HUDEP-2 (cell line): Measurements from ENCODE around the gene ACTMAP.
"Not testable (repeated sequence)": the region's sequence is repeated elsewhere in the genome, so short reads cannot be mapped to it uniquely, and the experiment has no call there.

Experiments
- DNase-seq, 76 experiments: peaks; one replicate each; lab custom pipeline; 2025; ENCODE audit not compliant: unreplicated experiment in 76 of 76; lab: John Stamatoyannopoulos, UW

The ACTMAP gene

GRCh38 chr19:40750058-40750873, at the start of gene ACTMAP:
Gene ACTMAP (minus strand): TSS chr19:40750477. CDS start chr19:40749803, 674 bp downstream.
- DNase-seq, result peak; percentile 88 to 100 (median 100)

GRCh38 chr19:40799558-40800338, 49.5 kb upstream of the ACTMAP start:
- DNase-seq, result peak in 18 of 76 experiments; percentile 25 to 60 (median 42)

- peak; percentile 90 to 100 (median 100) for DNase-seq
Observed at GRCh38 chr19:40798683-40799557, 48.6 kb upstream of the ACTMAP start, which contains the start of gene EGLN2. Gene EGLN2 (plus strand): TSS chr19:40799191. CDS start chr19:40800573, 1,382 bp downstream.

- DNase-seq, result peak in 75 of 76 experiments; percentile 31 to 96 (median 80)
Observed at GRCh38 chr19:40797963-40798682, 47.8 kb upstream of the ACTMAP start.

- no peak for DNase-seq
Observed at GRCh38 chr19:40797166-40797962, 47.1 kb upstream of the ACTMAP start.

- no peak for DNase-seq
Observed at GRCh38 chr19:40791996-40792395, 41.7 kb upstream of the ACTMAP start.

- no peak for DNase-seq
Observed at GRCh38 chr19:40791349-40791748, 41.1 kb upstream of the ACTMAP start.

GRCh38 chr19:40786060-40787037, 36.1 kb upstream of the ACTMAP start:
- DNase-seq, result no peak

GRCh38 chr19:40785526-40785925, 35.2 kb upstream of the ACTMAP start:
- no peak for DNase-seq

GRCh38 chr19:40784146-40784545, 33.9 kb upstream of the ACTMAP start:
- not testable (repeated sequence) for DNase-seq

- DNase-seq, result no peak
Observed at GRCh38 chr19:40783711-40784110, 33.4 kb upstream of the ACTMAP start.

- DNase-seq, result no peak
Observed at GRCh38 chr19:40781140-40781539, 30.9 kb upstream of the ACTMAP start.

GRCh38 chr19:40780582-40780981, 30.3 kb upstream of the ACTMAP start:
- DNase-seq, result no peak

GRCh38 chr19:40778706-40779284, 28.5 kb upstream of the ACTMAP start:
- DNase-seq, result peak in 7 of 76 experiments; percentile 16 to 50 (median 26)

GRCh38 chr19:40777937-40778705, 27.8 kb upstream of the ACTMAP start, which contains the start of gene RAB4B:
Gene RAB4B (plus strand): TSS chr19:40778247. CDS start chr19:40778376, 129 bp downstream.
- peak; percentile 94 to 100 (median 100) for DNase-seq

GRCh38 chr19:40777645-40777936, 27.3 kb upstream of the ACTMAP start:
- peak in 2 of 76 experiments; percentile 92 to 97 for DNase-seq
